Suppressor macrophage treated with lipopolysaccharide for 1 hour (primary cell): Measurements from ENCODE around the gene UBXN11.
A peak's percentile ranks its signal among the peaks of the same experiment; 100 is the strongest.
"Not testable (repeated sequence)": the region's sequence is repeated elsewhere in the genome, so short reads cannot be mapped to it uniquely, and the experiment has no call there.

Experiments used
- DNase-seq, 3 donors: peaks; one replicate each; pipeline ENCODE4 v3.0.0-alpha.2; 2020 to 2022

Gene UBXN11

DNA sequence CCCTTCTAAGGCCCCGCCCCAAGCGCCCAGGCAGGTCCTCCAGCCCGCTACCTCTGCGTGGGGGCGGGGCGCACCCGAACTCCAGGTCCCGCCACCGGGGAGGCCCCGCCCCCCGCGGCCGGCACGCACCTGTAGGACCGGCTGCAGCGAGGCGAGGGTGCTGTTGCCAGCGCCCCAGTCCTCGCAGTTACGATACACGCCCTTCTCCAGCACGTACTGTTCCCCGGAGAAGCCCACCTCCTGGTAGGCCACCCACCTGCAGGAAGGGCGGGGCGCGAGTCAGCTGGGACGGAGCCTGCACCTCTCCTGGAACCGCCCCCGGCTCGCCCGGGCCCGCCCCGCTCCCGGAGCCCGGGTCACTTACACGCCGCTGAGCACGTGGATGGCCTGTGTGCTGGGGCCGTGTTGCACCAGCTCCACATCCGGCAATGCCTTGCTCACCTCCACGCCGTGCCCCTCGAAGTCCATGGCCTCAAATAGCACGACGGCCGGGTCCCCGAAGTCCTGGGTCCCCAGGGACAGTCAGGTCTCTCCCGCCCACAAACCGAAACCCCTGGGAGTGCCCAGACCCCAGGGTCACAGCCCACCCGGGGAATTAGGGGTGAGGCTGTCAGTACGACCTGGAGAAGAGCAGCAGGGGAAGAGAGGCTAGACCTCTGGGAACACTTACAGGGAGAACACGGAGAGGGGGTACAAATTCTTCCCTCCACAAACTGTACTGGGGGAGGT lies 30.2 kb upstream of the UBXN11 start:
- DNase-seq, result peak; percentile 49 to 76 (median 55)

DNA sequence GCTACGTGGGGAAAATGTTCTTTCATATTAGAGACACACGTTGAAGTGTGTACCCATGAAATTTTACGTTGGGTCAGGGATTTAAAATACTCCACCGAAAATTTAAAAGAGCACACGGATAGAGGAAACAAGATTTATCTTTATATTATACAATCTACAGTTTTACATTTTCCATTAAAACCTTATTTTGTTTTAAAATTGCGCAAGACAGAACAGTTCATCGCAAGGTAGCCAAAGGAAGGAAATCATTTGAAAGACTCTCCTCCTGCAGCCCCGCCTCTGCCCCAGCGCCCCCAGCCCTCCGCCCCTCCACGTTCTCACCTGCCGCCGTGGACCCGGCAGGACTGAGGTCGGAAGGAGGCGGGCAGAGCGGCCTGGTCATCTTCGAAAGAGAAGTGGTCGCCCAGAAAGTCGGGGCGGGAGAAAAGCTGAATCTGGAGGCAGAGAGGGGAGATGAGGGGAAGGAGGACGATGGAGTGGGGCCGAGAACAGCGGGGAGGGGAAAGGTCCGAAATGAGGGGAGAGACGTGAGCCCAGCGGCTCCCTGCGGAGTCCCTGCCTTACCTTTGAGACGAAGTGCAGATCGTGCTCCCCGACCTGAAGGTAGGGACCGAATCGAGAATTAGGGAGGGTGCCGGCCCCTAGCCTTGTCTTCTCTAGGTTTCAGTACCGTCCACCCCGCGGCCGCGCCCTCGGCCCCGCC lies 29.5 kb upstream of the UBXN11 start:
- DNase-seq, result no peak

DNA sequence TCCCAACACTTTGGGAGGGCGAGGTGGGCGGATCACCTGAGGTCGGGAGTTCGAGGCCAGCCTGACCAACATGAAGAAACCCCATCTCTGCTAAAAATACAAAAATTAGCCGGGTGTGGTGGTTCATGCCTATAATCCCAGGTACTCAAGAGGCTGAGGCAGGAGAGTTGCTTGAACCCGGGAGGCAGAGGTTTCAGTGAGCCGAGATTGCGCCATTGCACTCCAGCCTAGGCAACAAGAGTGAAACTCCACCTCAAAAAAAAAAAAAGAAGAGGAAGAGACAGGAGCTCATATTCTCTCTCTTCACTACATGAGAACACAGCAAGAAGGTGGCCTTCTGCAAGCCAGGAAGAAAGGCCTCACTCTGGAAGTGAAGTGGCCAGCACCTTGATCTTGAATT lies 26.9 kb upstream of the UBXN11 start:
- DNase-seq, result not testable (repeated sequence)

DNA sequence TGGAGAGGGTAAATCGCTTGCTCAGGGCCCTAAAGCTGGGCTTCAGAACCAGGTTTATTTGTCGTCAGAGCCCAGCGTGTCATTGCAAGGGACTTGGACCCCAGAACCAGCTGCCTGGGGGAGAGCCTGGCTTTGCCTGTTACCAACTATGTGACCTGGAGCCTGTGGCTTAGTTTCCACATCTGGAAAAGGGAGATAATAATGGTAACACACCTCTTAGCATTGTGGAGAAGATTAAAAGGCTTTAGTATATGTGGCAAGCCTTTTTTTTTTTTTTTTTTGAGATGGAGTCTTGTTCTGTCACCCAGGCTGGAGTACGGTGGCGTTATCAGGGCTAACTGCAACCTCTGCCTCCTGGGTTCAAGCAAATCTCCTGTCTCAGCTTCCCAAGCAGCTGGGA lies 23.8 kb upstream of the UBXN11 start:
- no peak for DNase-seq

DNA sequence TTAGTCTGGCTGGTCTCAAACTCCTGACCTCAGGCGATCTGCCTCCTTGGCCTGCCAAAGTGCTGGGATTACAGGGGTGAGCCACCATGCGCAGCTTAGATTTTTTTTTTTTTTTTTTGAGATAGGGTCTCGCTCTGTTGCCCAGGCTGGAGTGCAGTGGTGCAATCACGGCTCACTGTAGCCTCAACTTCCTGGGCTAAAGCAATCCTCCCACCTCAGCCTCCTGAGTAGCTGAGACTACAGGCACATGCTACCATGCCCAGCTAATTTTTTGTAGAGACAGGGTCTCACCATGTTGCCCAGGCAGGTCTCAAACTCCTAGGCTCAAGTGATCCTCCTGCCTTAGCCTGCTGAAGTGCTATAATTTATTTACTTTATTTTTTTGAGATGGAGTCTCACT lies 22.9 kb upstream of the UBXN11 start:
- not testable (repeated sequence) for DNase-seq

DNA sequence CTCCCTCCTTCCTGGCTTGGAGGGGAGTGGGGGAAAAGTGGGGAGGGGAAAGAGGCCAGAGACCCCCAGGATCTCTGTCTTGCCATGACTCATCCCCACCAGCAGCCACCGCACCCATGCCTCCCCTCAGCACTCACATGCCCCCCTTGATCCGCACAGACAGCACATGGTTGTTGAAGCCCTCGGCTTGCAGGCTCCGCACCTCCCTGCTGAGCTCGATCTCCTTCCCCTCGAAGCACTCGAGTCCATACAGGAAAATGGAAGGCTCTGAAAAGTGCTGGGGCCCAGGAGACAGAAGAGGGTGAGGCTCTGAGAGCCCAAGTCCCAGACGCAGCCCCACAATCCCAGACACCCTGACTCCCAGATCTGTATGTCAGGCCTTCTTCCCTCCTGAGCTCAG lies 22.2 kb upstream of the UBXN11 start:
- DNase-seq, result no peak

DNA sequence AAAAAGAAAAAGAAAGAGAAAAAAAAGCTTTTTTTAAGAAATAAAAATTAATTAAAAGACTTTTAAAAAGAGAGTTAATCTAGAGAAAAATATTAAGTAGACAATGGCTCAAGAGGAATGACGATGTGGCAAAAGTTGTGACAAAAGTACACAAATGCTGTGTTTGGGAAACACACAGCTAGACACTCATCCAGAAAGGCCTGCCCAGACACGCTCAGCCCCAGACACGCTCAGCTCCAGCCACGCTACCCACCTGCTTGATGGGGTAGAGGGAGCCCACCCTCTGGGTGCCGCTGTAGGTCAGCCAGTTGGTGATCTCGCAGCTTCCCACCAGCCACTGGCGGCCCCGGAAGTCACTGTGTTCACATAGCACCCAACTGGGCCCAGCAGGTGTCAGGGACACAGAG lies 21.5 kb upstream of the UBXN11 start:
- no peak for DNase-seq

DNA sequence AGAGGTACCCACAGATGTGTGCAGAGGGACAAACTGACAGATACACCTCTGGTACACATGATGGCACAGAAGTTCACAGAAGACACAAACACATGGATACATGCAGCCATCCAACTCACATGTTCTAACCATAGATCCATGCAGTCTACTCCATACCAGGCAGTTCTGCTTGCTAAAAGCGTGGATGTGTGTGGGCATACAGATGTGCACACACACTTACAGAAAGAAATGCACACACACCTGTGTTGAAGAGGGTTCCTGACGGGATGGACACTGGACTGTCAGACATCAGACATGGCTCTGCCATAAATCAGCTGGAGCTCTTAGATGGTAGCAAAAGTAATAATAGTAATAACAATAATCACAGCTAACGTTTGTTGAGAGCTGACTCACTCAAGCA lies 18.1 kb upstream of the UBXN11 start:
- no peak for DNase-seq

DNA sequence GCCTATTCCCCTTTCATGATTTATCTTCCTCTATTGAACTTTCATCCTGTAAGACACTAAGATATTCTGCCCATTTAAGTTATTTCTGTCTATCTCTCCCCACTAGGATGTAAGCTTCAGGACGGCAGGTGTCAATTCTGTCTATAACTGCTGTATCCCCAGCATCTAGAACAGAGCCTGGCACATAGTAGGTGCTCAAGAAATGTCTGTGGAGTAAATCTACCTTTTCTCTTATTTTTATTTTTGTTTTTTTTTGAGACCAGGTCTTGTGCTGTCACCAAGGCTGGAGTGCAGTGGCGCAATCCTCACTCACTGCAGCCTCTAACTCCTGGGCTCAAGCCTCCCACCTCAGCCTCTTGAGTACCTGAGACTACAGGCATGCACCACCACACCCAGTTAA lies 16.9 kb upstream of the UBXN11 start:
- no peak for DNase-seq

DNA sequence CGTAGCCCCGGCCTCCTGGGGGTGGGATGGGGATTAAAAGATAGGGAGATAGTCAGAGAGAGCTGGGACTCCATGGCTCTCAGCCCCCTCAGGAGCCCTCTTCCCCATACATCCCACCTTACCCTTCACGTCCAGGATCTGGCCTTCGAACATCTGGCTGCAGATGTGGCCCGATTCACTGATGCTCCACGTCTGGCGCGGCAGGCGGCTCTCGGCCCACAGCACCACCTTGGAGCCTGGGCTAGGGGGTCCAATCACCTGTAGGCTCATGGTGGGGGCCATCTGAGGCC lies 15.6 kb upstream of the UBXN11 start:
- no peak for DNase-seq

DNA sequence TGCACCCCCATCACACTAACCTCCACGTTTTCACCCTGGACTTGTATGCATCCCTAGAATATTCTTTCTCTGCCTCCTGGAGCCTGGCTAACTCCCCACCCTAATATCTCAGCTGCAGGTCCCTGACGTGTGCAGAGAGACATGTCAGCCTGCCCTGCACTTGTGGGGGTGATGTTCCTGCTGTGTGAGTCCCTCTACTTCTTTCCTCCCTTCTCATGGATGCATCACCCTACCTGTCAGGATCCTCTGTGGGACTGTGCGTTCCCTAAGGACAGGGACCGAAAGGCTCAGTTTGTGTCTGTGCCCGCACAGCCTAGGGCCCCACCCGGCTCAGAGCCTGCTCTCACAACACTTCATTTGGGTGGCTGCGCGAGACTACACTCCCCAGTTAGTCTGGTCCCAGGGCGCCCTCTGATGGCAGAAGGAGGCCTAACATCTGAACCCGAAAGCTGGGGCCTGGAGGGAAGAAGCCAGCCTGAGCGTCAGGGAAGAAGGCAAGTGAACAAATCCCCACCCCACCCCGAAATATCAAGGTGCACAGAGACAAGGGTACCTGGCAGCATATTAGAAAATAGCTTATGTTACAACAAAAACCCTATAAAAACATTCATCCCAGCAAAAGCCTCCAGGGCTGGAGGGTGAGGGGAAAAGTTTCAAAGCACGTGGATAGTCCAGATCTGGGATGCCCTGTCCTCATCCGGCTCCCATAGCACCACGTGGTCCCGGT lies 15.0 kb upstream of the UBXN11 start:
- peak; percentile 88 to 94 (median 93) for DNase-seq

DNA sequence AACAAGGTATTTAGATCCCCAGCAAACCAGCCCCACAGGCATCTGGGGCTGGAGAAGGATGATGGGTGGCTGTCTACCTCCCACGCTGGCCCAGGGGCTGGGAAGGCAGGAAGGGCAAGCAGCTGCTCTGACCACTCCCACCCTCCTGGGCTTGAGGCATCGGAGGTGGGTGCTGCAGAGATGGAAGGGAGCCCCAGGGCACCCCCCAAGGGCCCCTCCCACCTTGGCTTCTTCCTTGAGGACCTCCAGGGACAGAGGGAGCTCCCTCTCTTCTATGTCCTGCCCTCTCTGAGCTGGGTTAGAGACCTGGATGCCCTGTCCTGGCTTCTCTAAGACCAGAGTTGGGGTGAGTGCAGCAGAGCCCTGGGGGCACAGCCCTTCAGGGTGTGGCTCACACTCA lies 14.5 kb upstream of the UBXN11 start:
- no peak for DNase-seq

DNA sequence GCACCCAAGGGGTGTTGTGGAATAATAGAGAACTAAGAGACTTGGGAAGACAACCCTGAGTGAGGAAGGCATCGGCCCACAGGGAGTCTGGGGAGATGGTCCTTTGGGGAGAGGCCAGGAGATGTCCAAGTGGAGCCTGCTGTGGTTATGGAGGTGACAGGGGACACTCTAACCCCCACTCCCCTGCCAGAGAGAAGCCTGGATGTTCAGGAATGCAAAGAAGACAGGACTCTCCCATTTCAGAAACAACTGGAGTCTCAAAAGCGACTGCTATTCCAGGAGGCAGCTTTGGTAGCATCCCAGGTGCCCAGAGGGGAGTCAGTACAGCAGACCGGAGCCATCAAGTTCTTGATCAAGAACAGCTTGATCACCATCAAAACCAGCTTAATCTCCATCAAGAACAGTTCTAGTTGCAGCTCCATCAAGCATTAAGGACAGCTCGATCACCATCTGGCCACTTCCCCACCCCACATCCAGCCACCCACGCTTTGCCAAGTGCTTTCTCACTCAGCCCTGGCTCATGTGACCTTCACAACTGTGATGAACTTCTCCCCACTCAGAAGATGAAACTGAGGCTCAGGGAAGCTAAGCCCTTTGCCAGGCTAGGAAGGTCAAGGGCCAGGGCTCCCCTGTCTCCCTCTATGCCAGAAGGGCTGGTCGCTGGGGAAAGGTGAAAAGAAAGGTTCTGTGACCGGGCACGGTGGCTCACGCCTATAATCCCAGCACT lies 12.1 kb upstream of the UBXN11 start:
- peak; percentile 92 to 94 (median 94) for DNase-seq

DNA sequence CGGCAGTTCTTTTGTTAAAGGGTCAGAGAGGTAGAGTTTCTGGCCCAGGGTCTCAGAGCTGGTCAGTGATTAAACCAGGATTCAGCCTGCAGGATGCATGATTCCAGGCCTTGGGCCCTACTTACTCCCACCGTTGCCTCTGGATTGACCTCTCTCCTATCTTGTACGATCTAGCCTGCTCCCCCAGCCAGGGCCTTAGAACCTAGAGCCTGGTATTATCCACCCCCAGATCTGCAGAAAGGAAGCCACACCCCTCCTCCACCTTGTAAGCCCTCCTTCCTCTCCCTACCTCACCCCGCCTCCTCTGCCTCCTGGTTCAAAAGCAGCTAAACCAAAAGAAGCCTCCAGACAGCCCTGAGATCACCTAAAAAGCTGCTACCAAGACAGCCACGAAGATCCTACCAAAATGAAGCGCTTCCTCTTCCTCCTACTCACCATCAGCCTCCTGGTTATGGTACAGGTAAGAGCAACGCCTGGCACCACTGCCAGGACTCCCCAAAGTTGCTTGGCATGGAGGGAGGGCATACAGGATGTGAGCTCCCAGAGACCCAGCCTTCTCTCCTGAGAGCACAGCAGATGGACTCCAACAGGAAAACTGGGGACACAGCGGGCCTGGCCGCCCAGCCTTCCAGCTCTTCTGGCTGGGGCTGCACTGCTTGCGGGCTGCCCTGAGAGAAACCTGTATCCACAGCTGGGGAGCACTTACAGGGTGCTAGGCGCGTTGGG lies 11.3 kb upstream of the UBXN11 start, which contains the start of gene CD52:
Gene CD52 (plus strand): TSS at position 347 of the 726 bp plus-strand sequence. CDS start 60 bp downstream, at position 407.
- no peak for DNase-seq

DNA sequence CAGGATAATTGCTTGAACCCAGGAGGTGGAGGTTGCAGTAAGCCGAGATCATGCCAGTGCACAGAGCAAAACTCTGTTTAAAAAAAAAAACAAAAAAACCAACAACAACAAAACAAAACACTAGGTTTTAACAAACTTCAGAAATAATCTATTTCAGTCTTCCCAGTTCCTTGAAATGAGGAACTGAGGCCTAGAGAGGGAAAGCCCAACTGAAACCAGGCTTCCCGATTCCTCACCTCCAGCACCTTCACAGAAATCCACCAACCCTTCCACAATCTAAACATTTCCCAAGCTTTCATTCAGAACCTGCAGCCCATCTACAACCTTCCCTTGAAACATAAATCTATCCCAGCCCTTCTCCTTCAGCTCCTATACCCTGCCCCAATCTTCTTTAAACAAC lies 10.7 kb upstream of the UBXN11 start:
- peak; percentile 46 to 57 (median 52) for DNase-seq

DNA sequence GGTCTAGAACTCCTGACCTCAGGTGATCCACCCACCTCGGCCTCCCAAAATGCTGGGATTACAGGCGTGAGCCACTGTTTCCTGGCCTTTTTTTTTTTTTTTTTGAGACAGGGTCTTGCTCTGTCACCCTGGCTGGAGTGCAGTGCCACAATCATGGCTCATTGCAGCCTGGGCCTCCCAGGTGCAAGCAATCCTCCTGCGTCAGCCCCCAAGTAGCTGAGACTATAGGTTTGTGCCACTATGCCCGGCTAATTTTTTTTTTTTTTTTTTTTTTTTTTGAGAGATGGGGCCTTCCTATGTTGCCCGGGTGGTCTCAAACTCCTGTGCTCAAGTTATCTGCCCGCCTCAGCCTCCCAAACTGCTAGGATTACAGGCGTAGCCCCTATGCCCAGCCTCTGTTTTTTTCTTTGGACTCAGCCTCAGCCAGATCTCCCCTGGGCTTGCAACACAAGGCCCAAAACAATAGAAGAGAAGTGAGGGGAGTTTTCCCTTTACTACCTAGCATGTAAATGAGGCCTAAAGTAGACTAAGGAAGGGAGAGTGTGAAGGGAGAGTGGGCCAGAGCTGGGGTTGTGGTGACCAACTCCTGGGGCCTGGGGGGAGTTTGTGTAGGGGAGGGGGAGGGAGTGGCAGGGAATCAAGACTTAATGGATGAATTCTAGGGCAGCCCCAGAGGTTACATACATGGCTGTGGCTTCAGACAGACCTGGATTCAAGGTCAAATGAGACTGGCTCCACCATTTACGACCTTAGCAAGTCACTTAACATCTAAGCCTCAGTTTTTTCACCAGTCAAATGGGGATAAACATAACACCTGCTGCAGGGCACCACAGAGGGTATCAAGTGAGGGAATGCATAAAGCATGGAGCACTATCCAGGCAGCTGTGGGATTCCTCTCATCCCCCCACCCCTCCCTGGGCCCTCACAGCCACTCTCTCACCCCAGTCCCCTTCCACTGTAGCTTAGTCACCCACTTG lies 9.7 kb upstream of the UBXN11 start:
- no peak for DNase-seq

DNA sequence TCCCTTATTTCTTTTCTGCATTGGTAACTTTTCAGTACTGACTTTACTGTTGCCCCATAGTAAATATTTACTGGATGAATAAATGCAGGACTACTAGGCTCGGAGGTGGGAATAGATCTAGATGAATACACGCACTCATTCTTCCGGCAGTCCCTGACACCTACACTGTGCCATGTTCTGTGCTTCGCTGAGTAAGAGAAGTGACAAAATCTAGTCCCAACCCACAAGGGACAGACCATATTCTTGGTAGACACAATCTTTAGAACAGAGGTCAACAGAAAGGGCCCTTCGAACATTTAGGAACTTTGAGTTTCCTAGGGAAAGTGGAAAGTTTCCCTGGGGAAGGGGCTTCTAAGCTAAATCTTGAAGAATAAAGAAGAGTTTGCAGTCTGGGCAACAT lies 8.1 kb upstream of the UBXN11 start:
- peak in 1 of 3 donors; percentile 32 for DNase-seq

DNA sequence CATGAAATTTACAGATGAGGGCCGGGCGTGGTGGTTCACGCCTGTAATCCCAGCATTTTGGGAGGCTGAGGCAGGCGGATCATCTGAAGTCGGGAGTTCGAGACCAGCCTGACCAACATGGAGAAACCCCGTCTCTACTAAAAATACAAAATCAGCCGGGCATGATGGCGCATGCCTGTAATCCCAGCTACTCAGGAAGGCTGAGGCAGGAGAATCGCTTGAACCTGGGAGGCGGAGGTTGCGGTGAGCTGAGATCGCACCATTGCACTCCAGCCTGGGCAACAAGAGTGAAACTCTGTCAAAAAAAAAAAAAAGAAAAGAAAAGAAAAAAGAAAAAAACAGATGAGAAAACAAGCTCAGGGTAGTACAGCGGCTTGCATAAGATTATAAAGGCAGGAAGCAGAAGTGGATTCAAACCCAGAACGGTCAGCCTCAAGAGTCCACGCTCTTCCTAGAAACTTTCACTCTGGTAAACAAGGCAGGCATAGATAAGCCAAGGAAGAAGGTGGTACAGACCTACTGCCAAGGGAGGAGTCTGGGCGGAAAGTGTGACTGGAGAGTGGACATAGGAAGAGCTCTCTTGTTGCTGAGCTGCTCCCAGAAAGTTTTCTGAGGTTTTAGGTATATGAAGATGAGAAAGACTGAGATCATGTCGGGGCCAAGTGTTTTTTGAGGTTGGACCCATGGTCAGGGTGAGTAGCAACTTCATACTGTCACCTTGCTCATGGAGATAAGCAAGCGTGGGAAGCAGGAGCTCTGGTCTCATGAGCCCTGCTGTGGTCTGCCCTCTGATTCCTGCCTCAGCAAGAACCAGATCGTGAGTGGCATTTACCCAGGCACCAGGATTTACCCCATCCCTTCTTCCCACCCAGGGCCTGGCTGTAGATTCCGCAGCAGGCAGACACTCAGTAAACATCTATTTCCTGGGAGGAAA lies 1.8 kb upstream of the UBXN11 start:
- not testable (repeated sequence) for DNase-seq

DNA sequence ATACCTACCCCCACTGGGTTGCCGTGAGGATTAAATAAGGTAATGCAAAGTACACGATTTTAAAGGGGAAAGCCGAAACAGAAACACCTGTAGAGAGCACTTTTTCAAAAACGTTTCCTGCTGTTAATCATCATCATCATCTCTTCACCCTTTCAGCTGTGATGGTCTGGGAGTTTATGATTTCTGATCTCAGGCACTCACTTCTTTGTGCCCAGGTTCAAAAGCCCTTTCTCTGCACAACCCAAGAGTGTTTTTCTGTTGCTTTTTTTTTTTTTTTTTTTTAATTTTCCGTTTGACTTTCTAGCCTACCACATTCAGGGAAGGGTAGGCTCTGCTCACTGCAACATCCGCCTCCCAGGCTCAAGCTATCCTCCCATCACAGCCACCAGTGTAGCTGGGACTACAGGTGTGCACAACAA lies 936 bp upstream of the UBXN11 start:
- no peak for DNase-seq

DNA sequence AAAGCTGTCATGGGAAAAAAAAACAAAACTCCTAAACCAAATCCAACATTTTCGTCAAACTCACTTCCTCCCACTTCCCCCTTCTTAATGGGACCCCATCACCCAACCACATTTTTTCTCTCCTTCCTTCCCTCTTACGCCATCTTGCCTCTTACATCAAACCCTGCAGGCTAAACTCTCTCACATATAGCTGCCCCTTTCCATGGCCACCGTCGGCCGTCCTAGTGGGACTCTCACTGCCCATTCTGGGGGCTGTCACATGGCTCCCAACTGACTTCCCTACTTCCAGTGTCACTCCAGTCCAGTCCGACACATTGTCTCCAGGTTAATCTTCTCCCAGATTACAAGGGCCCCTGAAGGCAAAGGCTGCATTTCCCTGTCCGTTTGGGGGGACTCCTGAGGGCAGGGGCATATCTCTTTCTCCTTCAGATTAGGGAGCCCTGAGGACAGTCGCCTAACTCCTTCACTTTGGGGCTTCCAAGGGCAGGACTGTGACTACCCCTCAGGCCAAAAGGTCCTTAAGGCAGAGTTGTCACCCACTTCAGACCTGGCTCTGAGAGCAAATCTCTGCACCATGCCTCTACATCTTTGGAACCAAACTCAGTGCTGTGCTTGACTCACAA lies 658 bp downstream of the UBXN11 start:
- peak; percentile 39 to 61 (median 44) for DNase-seq
